ENCODE measurements around the gene FTCD.

FTCD gene

DNA sequence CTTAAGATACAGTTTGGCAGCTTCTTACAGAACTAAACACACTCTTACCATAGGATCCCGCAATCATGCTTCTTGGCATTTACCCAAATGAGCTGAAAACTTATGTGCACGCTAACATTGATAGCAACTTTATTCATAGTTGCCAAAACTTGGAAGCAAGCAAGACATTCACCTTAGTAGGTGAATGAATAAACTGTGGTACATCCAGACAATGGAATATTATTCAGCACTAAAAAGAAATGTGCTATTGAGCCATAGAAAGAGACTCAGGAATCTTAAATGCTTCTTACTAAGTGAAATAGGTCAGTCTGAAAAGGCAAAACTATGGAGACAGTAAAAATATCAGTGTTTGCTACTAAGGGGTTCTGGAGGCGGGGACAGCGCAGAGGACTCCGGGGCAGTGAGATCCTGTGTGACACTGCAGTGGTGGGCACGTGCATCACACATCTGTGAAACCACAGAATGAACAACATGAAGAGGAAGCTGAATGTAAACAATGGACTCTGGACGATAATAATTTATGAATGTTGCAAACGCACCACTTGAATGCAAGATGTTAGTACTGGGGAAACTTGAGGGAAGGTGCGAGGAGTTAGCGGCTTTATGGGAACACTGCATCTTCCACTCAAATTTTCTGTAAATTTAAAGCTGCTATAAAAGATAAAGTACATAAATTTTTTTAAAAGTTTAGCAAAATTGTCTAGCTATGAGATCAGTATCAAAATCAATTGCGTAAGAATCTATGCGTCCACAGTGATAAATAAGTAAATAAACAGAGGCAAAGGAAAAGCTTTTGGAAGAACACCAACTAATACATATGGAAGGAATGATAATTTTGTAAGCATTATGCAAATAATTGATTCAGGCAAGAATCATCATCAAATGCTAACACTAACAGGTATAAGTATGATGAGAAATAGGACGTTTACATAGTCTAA is 44.3 kb upstream of the FTCD start:
- no peaks in the 10 kb centered on the region for H3K4me1 ChIP-seq
- H3K9me3 ChIP-seq (ENCODE audit: control insufficient read depth, low read length), result no peaks in the 10 kb centered on the region
- no peaks in the 10 kb centered on the region for H3K27me3 ChIP-seq (ENCODE audit: control insufficient read depth, insufficient read depth, low read length)
- no peak overlapping the region for H3K4me2 ChIP-seq (ENCODE audit: low read length)
- no peak overlapping the region for H3K4me3 ChIP-seq (ENCODE audit: low read depth, low read length)
- H3K27ac ChIP-seq, result no peak overlapping the region
- no peak overlapping the region for H2AFZ ChIP-seq
- H3K36me3 ChIP-seq (ENCODE audit: control insufficient read depth, insufficient read depth, low read length), result no peaks in the 10 kb centered on the region
- H3K79me2 ChIP-seq, result no peaks in the 10 kb centered on the region
- H3K9ac ChIP-seq, result no peak overlapping the region
- TF ChIP-seq, protein P1, sequence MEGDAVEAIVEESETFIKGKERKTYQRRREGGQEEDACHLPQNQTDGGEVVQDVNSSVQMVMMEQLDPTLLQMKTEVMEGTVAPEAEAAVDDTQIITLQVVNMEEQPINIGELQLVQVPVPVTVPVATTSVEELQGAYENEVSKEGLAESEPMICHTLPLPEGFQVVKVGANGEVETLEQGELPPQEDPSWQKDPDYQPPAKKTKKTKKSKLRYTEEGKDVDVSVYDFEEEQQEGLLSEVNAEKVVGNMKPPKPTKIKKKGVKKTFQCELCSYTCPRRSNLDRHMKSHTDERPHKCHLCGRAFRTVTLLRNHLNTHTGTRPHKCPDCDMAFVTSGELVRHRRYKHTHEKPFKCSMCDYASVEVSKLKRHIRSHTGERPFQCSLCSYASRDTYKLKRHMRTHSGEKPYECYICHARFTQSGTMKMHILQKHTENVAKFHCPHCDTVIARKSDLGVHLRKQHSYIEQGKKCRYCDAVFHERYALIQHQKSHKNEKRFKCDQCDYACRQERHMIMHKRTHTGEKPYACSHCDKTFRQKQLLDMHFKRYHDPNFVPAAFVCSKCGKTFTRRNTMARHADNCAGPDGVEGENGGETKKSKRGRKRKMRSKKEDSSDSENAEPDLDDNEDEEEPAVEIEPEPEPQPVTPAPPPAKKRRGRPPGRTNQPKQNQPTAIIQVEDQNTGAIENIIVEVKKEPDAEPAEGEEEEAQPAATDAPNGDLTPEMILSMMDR (IDR thresholded peaks at IDR 0.05), result no peak

DNA sequence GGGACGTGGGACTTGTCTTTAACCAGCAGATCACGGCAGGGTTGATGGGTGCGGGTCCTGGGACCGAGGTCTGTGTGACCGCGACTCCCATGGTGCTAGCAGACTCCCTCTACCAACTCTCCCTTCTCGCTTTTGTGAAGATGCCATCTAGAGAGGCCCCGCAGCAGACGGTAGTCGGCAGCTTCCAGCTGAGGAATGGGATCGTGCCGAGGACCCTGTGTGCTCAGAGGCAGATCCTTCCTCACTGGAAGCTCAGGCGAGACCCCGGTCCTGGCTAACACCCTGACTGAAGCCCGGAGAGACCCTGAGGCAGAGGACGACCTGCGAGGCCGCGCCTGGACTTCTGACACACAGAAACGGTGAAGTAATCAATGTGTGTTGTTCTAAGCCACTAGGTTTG is 41.4 kb upstream of the FTCD start:
- no peak overlapping the region for H3K4me2 ChIP-seq (ENCODE audit: low read length)
- no peaks in the 10 kb centered on the region for H3K79me2 ChIP-seq
- no peak overlapping the region for H3K9ac ChIP-seq
- no peaks in the 10 kb centered on the region for H3K36me3 ChIP-seq (ENCODE audit: control insufficient read depth, insufficient read depth, low read length)
- H3K4me1 ChIP-seq, result no peaks in the 10 kb centered on the region
- TF ChIP-seq, protein P1 (IDR thresholded peaks at IDR 0.05), result no peak
- no peaks in the 10 kb centered on the region for H3K27me3 ChIP-seq (ENCODE audit: control insufficient read depth, insufficient read depth, low read length)
- H2AFZ ChIP-seq, result no peak overlapping the region
- H3K4me3 ChIP-seq (ENCODE audit: low read depth, low read length), result no peak overlapping the region
- no peak overlapping the region for H3K27ac ChIP-seq
- no peaks in the 10 kb centered on the region for H3K9me3 ChIP-seq (ENCODE audit: control insufficient read depth, low read length)

DNA sequence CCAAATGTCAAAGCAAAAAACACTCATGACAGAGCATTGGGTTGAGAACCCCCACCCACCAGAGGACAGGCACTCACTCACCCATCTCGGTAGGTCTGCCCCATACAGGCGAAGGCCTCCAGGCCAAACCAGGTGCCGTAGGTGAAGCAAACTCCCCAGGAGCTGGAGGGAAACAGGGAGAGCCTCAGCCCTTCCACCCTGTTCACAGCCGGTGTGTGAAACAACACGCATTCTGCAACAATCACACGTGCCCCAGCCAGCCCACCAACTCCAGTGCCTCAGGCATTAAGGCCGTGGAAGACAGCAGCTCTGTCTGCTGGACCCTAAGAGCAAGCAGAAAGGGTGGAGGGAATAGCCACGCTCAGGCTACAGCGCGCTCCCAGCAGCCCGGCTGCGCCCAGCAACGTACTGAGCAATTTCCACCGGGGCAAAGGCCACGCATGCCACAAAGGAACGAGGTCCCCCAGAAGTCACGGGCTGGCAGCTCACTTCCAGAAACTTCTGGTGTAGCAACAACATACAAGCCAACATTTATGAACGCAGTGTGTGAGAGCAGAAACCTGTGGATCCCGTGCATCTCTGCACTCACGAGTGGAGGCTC is 40.3 kb upstream of the FTCD start:
- H3K9me3 ChIP-seq (ENCODE audit: control insufficient read depth, low read length), result no peaks in the 10 kb centered on the region
- H3K79me2 ChIP-seq, result no peaks in the 10 kb centered on the region
- H3K4me1 ChIP-seq, result no peaks in the 10 kb centered on the region
- H3K9ac ChIP-seq, result no peak overlapping the region
- H3K27me3 ChIP-seq (ENCODE audit: control insufficient read depth, insufficient read depth, low read length), result no peaks in the 10 kb centered on the region
- TF ChIP-seq, protein P1 (IDR thresholded peaks at IDR 0.05), result no peak
- H3K36me3 ChIP-seq (ENCODE audit: control insufficient read depth, insufficient read depth, low read length), result no peaks in the 10 kb centered on the region
- H2AFZ ChIP-seq, result no peak overlapping the region
- no peak overlapping the region for H3K4me3 ChIP-seq (ENCODE audit: low read depth, low read length)
- no peak overlapping the region for H3K27ac ChIP-seq
- H3K4me2 ChIP-seq (ENCODE audit: low read length), result no peak overlapping the region

GRCh38 chr21:46194374-46195334 is 39.3 kb upstream of the FTCD start:
- Histone ChIP-seq H2AFZ (no peak overlapping the region), H3K9ac (no peak overlapping the region), H3K27me3 (ENCODE audit: control insufficient read depth, insufficient read depth, low read length) (no peaks in the 10 kb centered on the region), H3K36me3 (ENCODE audit: control insufficient read depth, insufficient read depth, low read length) (no peaks in the 10 kb centered on the region), H3K9me3 (ENCODE audit: control insufficient read depth, low read length) (no peaks in the 10 kb centered on the region), H3K4me3 (ENCODE audit: low read depth, low read length) (no peak overlapping the region), H3K79me2 (no peaks in the 10 kb centered on the region), H3K4me2 (ENCODE audit: low read length) (no peak overlapping the region), H3K27ac (no peak overlapping the region), H3K4me1 (no peaks in the 10 kb centered on the region)
- TF ChIP-seq, protein P1 (IDR thresholded peaks at IDR 0.05), result no peak
